OCI-LY7 (cell line): ENCODE results near the gene VNN1. TPM values are rescaled to one million over a fixed set of nuclear protein-coding genes. Genes with fewer than 3 reads are reported as not detected.

ENCODE experiments used
- BruUV-seq: library from RNA; stranded (reverse); fragments of 400-500 nt; replicated peaks from 2 replicates; lab custom pipeline; 2021; lab: Mats Ljungman, UMichigan
- CTCF ChIA-PET: fragments of 300-600 bp; sonication (Branson Sonifier 250); formaldehyde crosslinking; loops from one replicate; lab custom pipeline; 2022; ENCODE audit warnings: antibody characterized with exemption; ENCODE audit not compliant: unreplicated experiment; lab: Charles Lee
- POLR2A ChIA-PET: fragments of 300-600 bp; sonication (Branson Sonifier 250); formaldehyde crosslinking; loops from one replicate; lab custom pipeline; 2022; ENCODE audit warnings: antibody characterized with exemption; lab: Charles Lee
- DNase-seq: peaks from one replicate; pipeline ENCODE4 v3.0.0-alpha.2; 2015; ENCODE audit warnings: low spot score
- H2AFZ ChIP-seq: fragments of 200-600 bp; sonication (generic), shearing (Covaris generic); 2 replicates; pipeline ENCODE4 v1.6.1; 2014; ENCODE audit warnings: mild to moderate bottlenecking, antibody characterized with exemption, low read length, moderate library complexity
- H3K27ac ChIP-seq: fragments of 200-600 bp; sonication (generic); 2 replicates; pipeline ENCODE4 v1.5.1; 2014; ENCODE audit warnings: mixed run types, low read depth, mild to moderate bottlenecking, moderate library complexity, low read length, inconsistent platforms; ENCODE audit not compliant: poor library complexity, severe bottlenecking
- H3K36me3 ChIP-seq: fragments of 200-600 bp; sonication (generic); 2 replicates; pipeline ENCODE4 v1.6.1; 2014; ENCODE audit warnings: mild to moderate bottlenecking, antibody characterized with exemption, low read length, moderate library complexity, mixed read lengths; ENCODE audit not compliant: insufficient read depth
- H3K4me1 ChIP-seq: fragments of 200-600 bp; sonication (generic); 2 replicates; pipeline ENCODE4 v1.5.1; 2014; ENCODE audit warnings: mild to moderate bottlenecking, low read length; ENCODE audit not compliant: insufficient read depth, poor library complexity, severe bottlenecking
- H3K4me2 ChIP-seq: fragments of 200-600 bp; sonication (generic); 2 replicates; pipeline ENCODE4 v1.6.1; 2014; ENCODE audit warnings: mild to moderate bottlenecking, low read length
- H3K4me3 ChIP-seq: fragments of 200-600 bp; sonication (generic); 2 replicates; pipeline ENCODE4 v1.5.1; 2014; ENCODE audit warnings: mild to moderate bottlenecking, low read depth, low read length; ENCODE audit not compliant: poor library complexity, severe bottlenecking
- H3K79me2 ChIP-seq: fragments of 200-600 bp; sonication (generic); 2 replicates; pipeline ENCODE4 v1.6.1; 2016; ENCODE audit warnings: low read depth, mild to moderate bottlenecking, low read length, moderate library complexity, mixed read lengths; ENCODE audit not compliant: insufficient read depth
- H3K9me2 ChIP-seq: fragments of 200-600 bp; sonication (generic); 2 replicates; pipeline ENCODE4 v1.6.1; 2016; ENCODE audit warnings: mild to moderate bottlenecking, low read length, mixed read lengths; ENCODE audit not compliant: insufficient read depth
- H3K9me3 ChIP-seq: fragments of 200-600 bp; sonication (generic); 2 replicates; pipeline ENCODE4 v1.6.1; 2014; ENCODE audit warnings: mild to moderate bottlenecking, mixed run types, low read length, mixed read lengths
- H4K20me1 ChIP-seq: fragments of 200-600 bp; sonication (generic); 2 replicates; pipeline ENCODE4 v1.6.1; 2014; ENCODE audit warnings: mild to moderate bottlenecking, antibody characterized with exemption, low read length, moderate library complexity, mixed read lengths; ENCODE audit not compliant: insufficient read depth
- CTCF ChIP-seq: fragments of 200-600 bp; sonication (generic); conservative IDR thresholded peaks from 2 replicates; pipeline ENCODE4 v1.5.1; 2014; ENCODE audit warnings: mild to moderate bottlenecking, antibody characterized with exemption, low read length, moderate library complexity, mixed read lengths
- EZH2phosphoT487 ChIP-seq: fragments of 200-600 bp; sonication (generic); IDR thresholded peaks from 2 replicates; pipeline ENCODE4 v1.6.1; 2018; ENCODE audit warnings: low read depth, borderline replicate concordance, mild to moderate bottlenecking, mixed run types, antibody characterized with exemption, low read length, moderate library complexity, mixed read lengths
- intact Hi-C: fragments of 100-400 bp; cut with micrococcal nuclease; formaldehyde crosslinking; loops from one replicate; pipeline ENCODE4 v1.10.0; 2022; ENCODE audit not compliant: unreplicated experiment
- total RNA-seq, 2 experiments: library from RNA; depleted of rRNA in 1 of 2; stranded (reverse); fragments of >200 nt in 1 of 2; shearing (Covaris generic) in 1 of 2; gene quantifications; 2 replicates each; pipeline ENCODE4 v1.2.3, GENCODE V29; 2014 to 2022

VNN1 gene
- total RNA-seq, 2 experiments from 2014 or later = not detected

GRCh38 chr6:132728616-132729015, 14.8 kb upstream of the VNN1 start:
- POLR2A ChIA-PET = interaction anchor here (0.8 kb wide), 1 partner anchor 12 kb away, joined by 3 read pairs; no protein-coding TSS in a partner anchor
- CTCF ChIA-PET = interaction anchor here (1.4 kb wide), 1 partner anchor 21 kb away, joined by 3 read pairs; no protein-coding TSS in a partner anchor
- Histone ChIP-seq H3K9me3 (no peaks in the 10 kb centered on the region), H3K4me1 (peaks cover 7% of the 10 kb centered on the region), H2AFZ (no peak overlapping the region), H4K20me1 (no peaks in the 10 kb centered on the region), H3K4me3 (no peak overlapping the region), H3K79me2 (no peaks in the 10 kb centered on the region), H3K4me2 (no peak overlapping the region), H3K27ac (no peak overlapping the region), H3K36me3 (no peaks in the 10 kb centered on the region), H3K9me2 (no peaks in the 10 kb centered on the region)
- 0 out of 2 replicates have a peak, but pooled peaks have one; percentile 32 for TF ChIP-seq CTCF
- TF ChIP-seq EZH2phosphoT487 = no peak
- BruUV-seq = no TSS peak
- no peak for DNase-seq
- intact Hi-C loops = no loop called here

GRCh38 chr6:132726608-132726975, 12.7 kb upstream of the VNN1 start:
- no peaks in the 10 kb centered on the region for H3K9me2 ChIP-seq
- no peak for TF ChIP-seq CTCF
- no peak for TF ChIP-seq EZH2phosphoT487
- H3K9me3 ChIP-seq = no peaks in the 10 kb centered on the region
- peaks cover 7% of the 10 kb centered on the region for H3K4me1 ChIP-seq
- H3K36me3 ChIP-seq = no peaks in the 10 kb centered on the region
- no peak for DNase-seq
- intact Hi-C loops = no loop called here
- H3K27ac ChIP-seq = no peak overlapping the region
- ChIA-PET POLR2A (interaction anchor here (1.0 kb wide), 1 partner anchor 31 kb away, joined by 3 read pairs; the partner anchor contains the start of gene VNN2), CTCF (no interaction called here)
- H3K79me2 ChIP-seq = no peaks in the 10 kb centered on the region
- H3K4me2 ChIP-seq = no peak overlapping the region
- H3K4me3 ChIP-seq = no peak overlapping the region
- no TSS peak for BruUV-seq
- peak overlapping the region; percentile 45; the same call in 1 of the 2 replicates for H2AFZ ChIP-seq
- H4K20me1 ChIP-seq = no peaks in the 10 kb centered on the region

- BruUV-seq = no TSS peak
- Histone ChIP-seq H2AFZ (peak overlapping the region; percentile 45; the same call in 1 of the 2 replicates), H4K20me1 (no peaks in the 10 kb centered on the region), H3K36me3 (no peaks in the 10 kb centered on the region), H3K9me3 (no peaks in the 10 kb centered on the region), H3K4me1 (peaks cover 7% of the 10 kb centered on the region), H3K79me2 (no peaks in the 10 kb centered on the region), H3K9me2 (no peaks in the 10 kb centered on the region), H3K4me2 (peak overlapping the region; percentile 10; the same call in 1 of the 2 replicates), H3K4me3 (no peak overlapping the region), H3K27ac (no peak overlapping the region)
- DNase-seq = no peak
- intact Hi-C loops = no loop called here
- ChIA-PET CTCF (no interaction called here), POLR2A (interaction anchor here (1.0 kb wide), 1 partner anchor 31 kb away, joined by 3 read pairs; the partner anchor contains the start of gene VNN2)
- no peak for TF ChIP-seq EZH2phosphoT487
- no peak for TF ChIP-seq CTCF
Observed at GRCh38 chr6:132725947-132726607, 12.2 kb upstream of the VNN1 start.
